NCI-H82 (cell line): ENCODE results near the gene NDFIP2.

Experiments used
- DNase-seq: peaks from one replicate; lab custom pipeline; 2025; lab: John Stamatoyannopoulos, UW

Gene NDFIP2, protein sequence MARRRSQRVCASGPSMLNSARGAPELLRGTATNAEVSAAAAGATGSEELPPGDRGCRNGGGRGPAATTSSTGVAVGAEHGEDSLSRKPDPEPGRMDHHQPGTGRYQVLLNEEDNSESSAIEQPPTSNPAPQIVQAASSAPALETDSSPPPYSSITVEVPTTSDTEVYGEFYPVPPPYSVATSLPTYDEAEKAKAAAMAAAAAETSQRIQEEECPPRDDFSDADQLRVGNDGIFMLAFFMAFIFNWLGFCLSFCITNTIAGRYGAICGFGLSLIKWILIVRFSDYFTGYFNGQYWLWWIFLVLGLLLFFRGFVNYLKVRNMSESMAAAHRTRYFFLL

DNA sequence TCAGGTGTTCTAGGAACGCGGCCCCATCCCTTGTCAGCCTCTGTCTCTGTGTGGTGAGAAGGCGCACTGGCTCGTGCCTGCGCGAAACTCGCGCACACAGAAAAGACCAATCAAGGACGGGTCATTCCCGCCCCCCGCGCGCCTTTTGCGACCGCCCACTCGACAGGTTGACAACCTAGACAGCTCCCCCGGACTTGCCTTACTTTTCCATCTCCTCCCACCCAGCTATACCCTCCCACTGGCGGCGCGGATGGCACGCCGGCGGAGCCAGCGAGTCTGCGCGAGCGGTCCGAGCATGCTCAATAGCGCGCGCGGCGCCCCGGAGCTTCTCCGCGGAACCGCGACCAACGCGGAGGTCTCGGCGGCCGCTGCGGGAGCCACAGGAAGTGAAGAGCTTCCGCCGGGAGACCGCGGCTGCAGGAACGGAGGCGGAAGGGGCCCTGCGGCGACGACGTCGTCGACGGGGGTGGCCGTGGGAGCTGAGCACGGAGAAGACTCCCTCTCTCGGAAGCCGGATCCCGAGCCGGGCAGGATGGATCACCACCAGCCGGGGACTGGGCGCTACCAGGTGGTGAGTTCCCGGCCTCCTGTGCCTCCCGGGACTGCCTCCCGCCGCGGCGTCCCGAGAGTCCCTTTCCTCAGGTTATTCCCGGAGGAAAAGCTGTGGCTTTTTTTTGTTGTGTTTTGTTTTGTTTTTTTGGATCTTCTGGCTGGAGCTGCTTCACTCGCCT is at the start of gene NDFIP2:
Gene NDFIP2, plus strand, starts transcription at position 202 of the 731 bp plus-strand sequence. Its CDS starts 49 bp downstream, at position 251.
- peak; percentile 90 for DNase-seq

DNA sequence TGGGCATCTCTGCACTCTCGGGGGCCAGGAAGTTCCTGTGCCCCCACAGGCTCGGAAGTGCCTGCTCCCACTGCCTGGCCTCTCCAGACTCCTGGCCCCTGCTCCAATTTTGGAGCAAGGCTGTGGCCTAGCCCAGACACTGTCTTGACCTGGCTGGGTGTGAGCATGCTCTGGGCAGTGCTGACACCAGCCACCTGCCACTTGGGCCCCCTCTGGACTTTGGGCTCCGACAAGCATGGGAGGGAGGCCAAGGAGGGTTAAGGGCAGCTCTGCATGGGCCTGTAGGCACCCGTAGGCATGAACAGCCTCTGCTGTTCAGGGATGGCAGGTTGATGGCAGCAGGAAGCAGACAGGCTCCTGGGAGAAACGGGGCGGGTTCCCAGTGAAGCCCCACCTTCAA is 48.9 kb upstream of the NDFIP2 start:
- no peak for DNase-seq

DNA sequence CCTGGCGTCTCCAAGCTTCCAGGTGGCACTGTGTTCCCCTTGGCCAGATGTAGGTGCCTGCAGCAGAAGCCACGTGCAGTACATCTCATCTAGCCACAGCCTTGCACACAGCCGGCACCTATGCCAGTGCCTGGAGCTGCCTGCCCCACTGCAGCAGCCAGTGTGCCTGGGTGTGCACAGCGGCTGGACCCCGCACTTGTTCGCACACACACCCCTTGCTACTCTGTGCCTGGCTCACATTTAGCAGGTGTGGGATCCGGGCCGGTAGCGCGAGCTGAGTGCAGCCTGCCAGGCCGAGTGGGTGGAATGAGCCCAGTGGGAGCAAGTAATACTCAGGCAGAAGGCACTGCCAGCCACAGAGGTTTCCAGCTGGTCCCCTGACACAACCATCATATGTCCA is 48.0 kb upstream of the NDFIP2 start:
- DNase-seq = no peak

DNA sequence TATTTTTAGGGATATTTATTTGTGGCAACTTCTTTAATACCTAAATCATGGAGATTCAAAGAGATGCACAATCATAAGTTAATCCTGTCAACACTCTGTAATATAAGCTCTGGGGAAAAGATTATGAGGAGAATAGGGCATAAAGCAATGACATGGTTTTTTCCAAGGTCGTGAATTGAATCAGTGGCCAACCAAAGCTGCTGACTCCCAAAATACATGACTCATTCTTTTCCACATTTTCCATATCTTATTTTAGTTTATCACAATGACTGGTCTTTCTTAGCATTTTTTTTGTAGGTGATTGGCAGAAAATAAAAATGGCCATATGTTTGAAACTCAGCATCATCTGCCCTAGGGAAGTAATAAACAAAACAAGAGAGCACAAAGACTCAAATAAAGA is 46.4 kb upstream of the NDFIP2 start:
- no peak for DNase-seq

DNA sequence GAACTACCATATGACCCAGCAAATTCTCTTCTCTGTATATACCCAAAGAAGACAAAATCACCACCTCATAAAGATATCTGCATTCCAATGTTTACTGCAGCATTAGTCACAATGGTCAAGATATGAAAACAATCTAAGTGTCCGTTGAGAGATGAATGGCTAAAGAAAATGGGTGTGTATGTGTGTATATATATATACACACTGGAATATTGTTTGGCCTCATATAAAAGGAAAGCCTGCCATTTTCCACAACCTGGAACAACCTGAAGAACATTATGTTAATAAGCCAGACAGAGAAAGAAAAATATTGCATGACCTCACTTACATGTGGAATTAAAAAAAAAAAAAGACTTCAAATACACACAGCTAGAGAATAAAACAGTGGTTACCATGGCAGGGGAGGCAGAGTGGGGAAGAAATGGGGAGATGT is 45.4 kb upstream of the NDFIP2 start:
- DNase-seq = no peak

DNA sequence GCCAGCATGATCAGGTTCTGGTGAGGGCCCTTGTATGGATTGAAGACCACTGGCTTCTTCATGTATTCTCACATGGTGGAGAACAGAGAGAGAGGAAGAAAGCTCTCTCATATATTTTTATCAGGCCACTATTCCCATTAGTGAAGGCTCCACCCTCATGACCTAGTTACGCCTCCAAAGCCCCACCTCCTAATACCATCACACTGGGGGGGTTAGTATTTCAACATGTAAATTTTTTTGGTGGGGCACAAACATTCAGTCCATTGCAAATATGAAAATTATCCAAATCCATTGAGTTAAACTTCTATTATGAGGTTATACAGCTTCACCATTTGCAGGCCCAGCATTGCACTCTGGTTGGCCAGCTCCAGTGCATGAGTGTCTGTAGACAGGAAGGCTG is 41.7 kb upstream of the NDFIP2 start:
- DNase-seq = no peak

DNA sequence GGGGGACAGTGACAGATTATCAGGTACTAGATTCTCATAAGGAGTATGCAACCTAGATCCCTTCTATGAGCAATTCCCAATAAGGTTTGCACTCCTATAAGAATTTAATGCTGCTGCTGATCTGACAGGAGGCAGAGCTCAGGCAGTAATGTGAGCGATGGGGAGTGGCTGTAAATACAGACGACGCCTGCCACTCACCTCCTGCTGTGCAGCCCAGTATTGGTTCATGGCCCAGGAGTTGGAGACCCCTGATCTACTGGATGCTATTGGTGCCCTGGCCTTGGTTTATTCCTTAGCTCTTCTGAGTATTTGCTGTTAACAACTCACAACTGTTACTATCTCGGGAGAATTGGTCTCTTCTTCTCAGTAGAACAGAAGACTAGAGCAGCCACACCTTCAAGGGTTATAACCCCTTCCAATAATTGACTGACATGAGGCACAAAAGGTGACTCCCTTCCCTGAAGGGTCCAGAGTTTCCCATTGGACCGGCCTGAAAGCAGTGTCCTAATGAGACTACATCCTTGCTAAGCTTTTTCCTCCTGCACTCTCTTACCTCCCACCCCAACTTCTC is 39.9 kb upstream of the NDFIP2 start:
- no peak for DNase-seq

DNA sequence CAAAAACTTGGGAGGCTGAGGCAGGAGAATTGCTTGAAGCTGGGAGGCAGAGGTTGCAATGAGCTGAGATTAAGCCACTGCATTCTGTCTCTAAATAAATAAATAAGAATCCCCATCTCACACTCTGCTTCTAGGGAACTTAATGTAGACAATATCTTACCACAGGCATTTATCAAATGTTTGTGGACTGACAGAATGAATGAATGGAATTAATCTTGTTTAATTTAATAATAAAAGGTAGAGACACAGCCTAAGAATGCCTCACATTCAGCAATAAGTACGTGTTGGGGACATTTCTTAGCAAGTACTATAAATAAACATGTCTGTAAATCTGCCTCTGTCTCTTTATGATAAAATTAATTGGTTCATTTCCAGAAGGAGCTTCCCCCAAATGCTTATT is 38.7 kb upstream of the NDFIP2 start:
- no peak for DNase-seq

DNA sequence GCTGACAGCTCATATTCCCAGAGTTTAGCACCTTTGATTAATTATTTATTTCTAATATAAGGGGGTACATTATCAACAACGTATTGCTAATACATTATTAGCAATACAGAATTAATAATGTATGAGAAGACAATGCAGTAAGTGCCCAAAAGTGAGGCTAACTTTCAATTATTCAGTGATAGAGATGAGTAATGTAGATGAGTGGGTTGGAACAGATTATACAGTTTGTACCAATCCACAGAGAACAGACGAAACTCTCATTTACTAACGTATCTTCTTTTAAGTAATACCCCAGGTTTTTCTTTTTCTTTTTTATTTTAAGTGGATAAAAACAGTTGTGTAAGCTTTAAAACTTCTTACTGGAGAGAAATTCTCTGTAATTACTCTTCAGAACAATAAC is 38.2 kb upstream of the NDFIP2 start:
- DNase-seq = no peak

DNA sequence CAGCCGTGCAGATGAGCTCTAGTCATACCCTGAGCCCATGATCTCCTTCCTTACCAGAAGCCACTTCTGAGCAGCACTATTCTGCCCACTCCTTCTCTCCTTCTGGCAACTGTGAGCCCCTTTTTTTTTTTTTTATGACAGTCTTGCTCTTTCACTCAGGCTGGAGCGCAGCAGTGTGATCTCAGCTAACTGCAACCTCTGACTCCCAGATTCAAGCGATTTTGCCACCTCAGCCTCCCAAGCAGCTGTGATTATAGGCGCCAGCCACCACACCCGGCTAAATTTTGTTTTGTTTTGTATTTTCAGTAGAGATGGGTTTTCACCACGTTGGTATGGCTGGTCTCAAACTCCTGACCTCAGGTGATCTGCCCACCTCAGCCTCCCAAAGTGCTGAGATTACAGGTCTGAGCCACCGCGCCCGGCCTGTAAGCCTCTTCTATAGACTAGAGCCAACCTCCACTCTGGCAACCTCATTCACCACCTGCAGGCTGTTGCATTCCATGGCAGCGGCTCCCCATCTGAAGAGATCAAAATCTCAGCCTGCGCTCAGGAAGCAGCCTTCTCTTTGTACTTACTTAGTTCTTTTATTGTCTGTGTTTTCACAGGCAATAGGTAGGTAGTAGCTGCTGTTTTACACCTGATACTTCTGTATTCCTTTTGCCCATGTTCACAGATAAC is 34.8 kb upstream of the NDFIP2 start:
- DNase-seq = peak; percentile 70

DNA sequence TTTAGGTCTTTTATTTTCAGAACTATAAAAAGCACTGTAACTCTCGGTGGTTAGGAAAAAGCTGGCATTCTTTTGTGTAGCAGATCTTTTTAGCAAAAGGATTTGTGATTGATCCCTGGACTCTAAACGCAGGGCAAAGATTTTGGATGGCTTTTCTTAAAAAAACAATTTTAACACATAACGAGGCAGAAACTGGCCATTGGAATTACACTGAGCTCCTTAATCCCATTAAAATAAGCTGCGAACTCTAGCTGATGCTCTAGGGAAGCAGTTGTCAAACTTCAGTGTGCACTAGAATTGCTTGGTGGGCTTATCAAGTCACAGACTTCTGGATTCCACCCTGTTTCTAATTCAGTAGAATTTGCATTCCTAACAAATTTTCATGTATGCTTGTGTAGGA is 33.8 kb upstream of the NDFIP2 start:
- peak; percentile 86 for DNase-seq

DNA sequence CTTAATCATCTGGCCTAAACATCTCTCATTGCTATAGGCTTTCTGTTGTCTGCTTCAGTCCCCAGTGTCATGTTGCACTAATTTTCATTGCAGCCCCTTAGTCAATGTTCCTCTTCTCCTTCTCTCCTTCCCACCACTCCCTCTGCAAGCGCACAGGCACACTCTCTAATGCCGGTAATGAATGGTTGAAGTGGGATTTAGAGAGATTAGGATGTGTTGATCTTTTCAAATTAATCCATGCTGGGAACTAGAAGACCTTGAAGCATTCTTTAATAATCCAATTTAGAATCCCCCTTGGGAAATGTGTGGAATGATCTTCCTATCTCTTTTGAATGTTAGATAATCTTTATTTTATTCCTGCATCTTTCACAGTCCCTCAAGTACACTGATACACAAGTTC is 33.2 kb upstream of the NDFIP2 start:
- peak; percentile 99 for DNase-seq

DNA sequence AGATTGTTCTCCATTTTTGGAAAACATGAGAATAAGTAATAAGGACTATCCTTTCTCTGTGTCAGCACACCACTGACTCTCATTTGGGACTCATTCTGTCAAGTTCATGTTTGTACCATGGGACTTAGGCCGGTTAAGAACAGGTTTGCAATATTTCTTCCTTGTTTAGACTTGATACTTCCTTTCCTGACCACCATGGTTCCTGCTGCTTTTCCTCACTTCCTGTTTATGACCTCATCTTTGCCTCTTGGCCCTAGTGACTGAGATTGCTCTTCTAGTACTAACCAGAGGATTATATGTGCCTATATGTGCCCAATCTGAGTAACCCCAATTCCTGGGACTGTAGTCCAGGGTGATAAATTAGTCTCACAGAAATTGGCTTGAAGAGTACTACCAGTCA is 32.5 kb upstream of the NDFIP2 start:
- peak; percentile 13 for DNase-seq

DNA sequence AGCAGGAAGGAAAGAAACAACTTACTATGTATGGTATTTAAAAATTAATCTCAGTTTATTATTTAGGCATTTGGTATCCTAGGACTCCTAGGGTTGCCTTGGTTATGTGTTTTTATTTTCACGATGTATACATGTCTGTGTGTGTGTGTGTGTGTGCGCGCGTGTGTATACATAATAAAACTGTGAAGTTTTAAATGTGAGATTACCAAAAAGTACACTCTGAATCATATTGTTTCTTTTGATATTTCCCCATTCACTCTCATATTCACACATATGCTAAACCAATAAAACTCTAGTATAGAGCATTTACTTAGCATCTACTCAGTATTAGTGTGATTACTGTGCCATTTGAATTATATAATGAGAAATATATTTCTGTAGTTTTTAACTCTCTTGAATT is 30.8 kb upstream of the NDFIP2 start:
- DNase-seq = no peak

DNA sequence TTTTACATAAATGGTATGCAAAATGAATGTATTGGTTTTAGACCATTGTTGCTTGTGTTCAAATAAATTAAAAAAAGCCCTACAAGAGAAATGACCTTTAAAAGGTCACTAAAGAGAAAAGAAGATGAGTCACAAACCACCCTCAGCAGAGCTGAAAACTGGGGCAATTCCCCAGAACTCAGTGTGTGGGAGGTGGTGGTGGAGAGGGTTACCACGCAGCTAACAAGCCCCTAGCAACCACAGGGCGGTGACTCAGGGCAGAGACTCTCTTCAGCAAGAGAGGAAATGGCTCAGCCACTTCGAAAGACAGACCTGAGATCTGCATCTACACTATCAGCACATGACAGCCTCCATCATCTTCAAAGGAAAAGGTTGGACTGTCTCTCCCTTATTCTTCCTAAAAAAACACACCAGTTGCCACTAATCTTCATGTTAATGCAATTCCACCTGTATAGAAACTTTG is 29.4 kb upstream of the NDFIP2 start:
- DNase-seq = peak; percentile 18

DNA sequence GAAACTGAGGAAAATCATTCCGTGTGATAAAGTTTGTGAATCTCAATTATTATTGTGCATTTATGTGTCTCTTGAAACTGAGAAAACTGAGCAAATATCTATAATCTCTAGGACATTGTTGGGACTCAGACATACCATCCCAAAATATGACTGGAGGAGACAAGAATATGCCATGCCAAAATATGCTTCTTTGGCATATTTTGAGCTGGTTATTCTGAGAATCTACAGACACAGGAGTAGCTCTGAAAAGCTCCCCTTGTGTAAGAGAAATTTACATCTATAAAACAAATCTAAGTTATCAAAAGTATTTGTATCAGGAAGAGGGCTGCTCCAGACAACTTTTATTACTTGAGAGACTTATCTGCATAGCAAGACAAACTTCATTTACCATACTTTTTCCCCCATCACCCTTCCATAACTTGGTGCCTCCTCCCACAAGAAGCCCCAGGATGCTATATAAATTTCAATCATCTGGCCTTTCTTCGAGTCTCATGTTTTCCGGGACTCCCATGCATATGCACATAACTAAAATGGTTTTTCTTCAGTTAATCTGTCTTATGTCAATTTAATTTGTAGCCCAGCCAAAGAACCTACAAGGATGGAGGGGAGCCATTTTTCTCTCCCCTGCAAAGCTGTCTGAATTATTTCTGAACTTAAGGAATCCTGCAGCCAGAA is 28.6 kb upstream of the NDFIP2 start:
- DNase-seq = no peak

DNA sequence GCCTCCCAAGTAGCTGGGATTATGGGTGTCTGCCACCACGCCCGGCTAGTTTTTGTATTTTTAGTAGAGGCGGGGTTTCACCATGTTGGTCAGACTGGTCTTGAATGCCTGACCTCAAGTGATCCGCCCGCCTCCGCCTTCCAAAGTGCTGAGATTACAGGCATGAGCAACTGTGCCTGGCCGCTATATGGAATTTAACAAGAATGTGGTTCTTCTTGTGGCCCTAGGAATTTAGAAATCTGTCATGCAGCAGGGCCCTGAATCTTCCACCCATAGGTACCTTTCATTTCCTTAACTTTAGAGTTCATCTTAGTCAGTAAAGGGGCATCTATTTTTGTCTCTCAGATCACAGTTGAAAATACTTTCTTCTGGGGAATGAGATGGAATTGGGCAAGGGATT is 25.6 kb upstream of the NDFIP2 start:
- DNase-seq = no peak

DNA sequence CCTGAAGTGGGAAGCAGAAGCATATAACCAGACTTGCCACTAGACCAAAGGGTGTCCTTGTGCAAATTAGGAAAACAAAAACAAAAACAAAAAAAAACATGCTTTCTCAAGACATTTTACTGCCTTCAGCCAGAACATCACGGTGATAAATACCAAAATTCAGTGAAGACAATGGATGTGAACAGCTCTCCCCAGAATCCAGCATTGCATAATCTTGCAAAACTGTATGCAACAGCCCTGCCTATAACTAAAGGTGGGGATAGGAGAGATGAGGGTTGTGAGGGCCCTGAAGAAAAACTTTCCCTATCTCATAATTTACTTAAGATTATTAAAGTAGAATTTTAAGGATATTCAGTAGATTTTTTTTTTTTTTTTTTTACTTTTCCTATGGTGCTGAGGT is 24.9 kb upstream of the NDFIP2 start:
- no peak for DNase-seq

DNA sequence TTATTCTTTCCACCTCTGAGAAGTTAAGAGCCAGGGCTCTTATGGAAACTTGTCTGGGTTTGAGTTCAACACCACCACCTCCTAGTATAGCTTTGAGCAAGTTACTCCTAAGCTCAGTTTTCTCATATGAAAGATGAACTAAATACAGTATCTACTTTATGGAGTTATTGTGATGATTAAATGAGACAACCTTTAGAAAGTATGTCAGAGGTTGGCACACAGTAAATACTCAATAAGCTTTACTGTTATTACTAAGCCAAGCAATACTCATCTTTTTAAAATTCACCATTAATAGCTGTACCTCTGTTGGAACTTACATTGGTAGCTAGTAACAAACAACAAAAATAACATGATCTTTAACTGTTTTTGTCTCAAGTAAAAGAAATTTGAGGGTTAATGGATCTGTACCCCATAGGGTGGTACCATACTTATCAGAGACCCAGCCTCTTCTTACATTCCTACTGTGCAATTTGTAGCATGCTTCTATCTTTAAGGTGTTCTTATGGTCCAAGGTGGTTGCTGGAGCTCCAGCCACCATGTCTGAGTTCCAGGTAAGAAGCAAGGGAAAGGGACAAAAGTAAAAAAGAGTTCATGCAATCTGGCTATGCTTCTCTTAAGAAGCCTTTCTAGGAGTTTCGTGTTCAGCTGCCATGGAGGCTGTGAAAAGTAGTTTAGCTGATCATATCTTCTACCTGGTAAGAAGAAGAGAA is 24.1 kb upstream of the NDFIP2 start:
- DNase-seq = no peak

DNA sequence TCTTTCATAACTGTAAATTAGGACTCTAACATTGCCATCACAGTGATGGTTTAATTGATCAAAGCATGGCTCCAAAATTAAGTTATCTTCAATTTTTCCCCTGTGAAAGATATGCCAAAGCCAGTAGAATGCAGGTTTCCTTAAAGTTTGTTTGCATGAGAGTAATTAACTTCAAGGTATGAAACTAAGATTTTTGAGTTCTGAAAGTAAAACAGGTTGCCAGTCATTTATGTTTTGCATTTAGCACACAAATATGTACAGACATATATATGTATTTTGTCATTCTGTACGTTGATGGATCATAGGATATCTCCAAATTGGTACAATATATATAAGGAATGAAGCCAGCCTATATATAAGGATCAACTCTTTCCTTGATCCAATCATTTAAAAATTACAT is 23.6 kb upstream of the NDFIP2 start:
- DNase-seq = no peak

DNA sequence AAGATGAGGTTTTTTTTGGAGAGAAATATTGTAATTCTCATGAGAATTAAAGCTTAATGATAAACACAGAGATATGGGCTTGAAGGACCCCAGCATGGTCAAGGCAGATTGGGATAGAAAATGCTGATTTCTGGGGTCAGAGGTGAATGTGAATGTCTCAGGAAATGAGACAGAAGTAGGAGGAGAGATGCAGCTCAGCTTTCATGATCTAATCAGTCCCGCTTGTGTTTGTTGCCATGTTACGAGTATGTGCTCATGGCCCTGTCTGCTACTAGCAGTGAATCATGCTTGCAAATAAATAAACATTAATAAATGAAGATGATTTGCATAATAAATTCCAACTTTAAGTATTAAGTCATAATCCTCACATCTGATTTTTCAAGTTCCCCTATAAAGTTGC is 23.0 kb upstream of the NDFIP2 start:
- no peak for DNase-seq
